SH-SY5Y (cell line): ENCODE measurements around the gene TAOK3.

Source experiments
- GATA2 ChIP-seq: IDR thresholded peaks from 2 replicates; pipeline ENCODE4 v1.6.1; 2011; ENCODE audit warnings: mild to moderate bottlenecking, low read depth, low read length
- GATA3 ChIP-seq: IDR thresholded peaks from 2 replicates; pipeline ENCODE4 v1.6.1; 2011; ENCODE audit warnings: low read depth, mild to moderate bottlenecking, low read length, moderate library complexity

GRCh38 chr12:118373616-118374015 is 909 bp upstream of the TAOK3 start:
- TF ChIP-seq GATA2 (no peak), GATA3 (no peak)
